ENCODE results near the gene PLEKHJ1. TPM values are rescaled to one million over a fixed set of nuclear protein-coding genes. Genes with fewer than 3 reads are reported as not detected.

The PLEKHJ1 gene
- total and polyA plus RNA-seq, 2 of the 13 experiments (the other 11 are each of a cell fraction or from before 2014, with no cell fraction given) = 70.5 to 130 TPM

- TF ChIP-seq ZNF101 (CRISPR knock-in tag; IDR thresholded peaks at IDR 0.05; ENCODE audit: borderline replicate concordance, low read depth) (peak; percentile 58; the same call in 1 of the 2 replicates), ZZZ3 (CRISPR knock-in tag; IDR thresholded peaks at IDR 0.05; ENCODE audit: borderline replicate concordance) (no peak; the same call in 1 of the 2 replicates), ZNF766 (CRISPR knock-in tag; IDR thresholded peaks at IDR 0.05; ENCODE audit: borderline replicate concordance) (peak; percentile 97), HMGXB3 (CRISPR knock-in tag; IDR thresholded peaks at IDR 0.05; ENCODE audit: borderline replicate concordance) (peak; percentile 91), THAP8 (CRISPR knock-in tag; IDR thresholded peaks at IDR 0.05; ENCODE audit: borderline replicate concordance) (peak; percentile 98; the same call in 1 of the 2 replicates), ISL2 (CRISPR knock-in tag; IDR thresholded peaks at IDR 0.05) (peak; percentile 58), NCOA2 (CRISPR knock-in tag; IDR thresholded peaks at IDR 0.05) (peak; percentile 77), ZNF780A (CRISPR knock-in tag; IDR thresholded peaks at IDR 0.05) (peak; percentile 76), CCAR2 (optimal IDR thresholded peaks at IDR 0.05; ENCODE audit: low read depth, low read length) (no peak), ELF3 (CRISPR knock-in tag; IDR thresholded peaks at IDR 0.05) (peak; percentile 25; the same call in 1 of the 2 replicates), CBX2 (IDR thresholded peaks at IDR 0.05; ENCODE audit: low read depth, low read length) (no peak), CBX2 (CRISPR knock-in tag; IDR thresholded peaks at IDR 0.05; ENCODE audit: low read depth) (peak; percentile 73), MEIS1 (CRISPR knock-in tag; IDR thresholded peaks at IDR 0.05; ENCODE audit: borderline replicate concordance) (peak; percentile 73; the same call in 1 of the 2 replicates), RCOR2 (CRISPR knock-in tag; IDR thresholded peaks at IDR 0.05) (0 out of 2 replicates have a peak, but pooled peaks have one; percentile 19), ZNF44 (CRISPR knock-in tag; IDR thresholded peaks at IDR 0.05) (peak; percentile 95; the same call in 1 of the 2 replicates), NFKBIZ (CRISPR knock-in tag; IDR thresholded peaks at IDR 0.05) (peak; percentile 94), KDM5B (CRISPR knock-in tag; IDR thresholded peaks at IDR 0.05; ENCODE audit: borderline replicate concordance) (peak; percentile 100), NCOA1 (CRISPR knock-in tag; IDR thresholded peaks at IDR 0.05) (peak; percentile 74; the same call in 1 of the 2 replicates), RAD21 (CRISPR knock-in tag; IDR thresholded peaks at IDR 0.05) (peak; percentile 99), SSRP1 (CRISPR knock-in tag; IDR thresholded peaks at IDR 0.05) (peak; percentile 71; the same call in 1 of the 2 replicates), ATF2 (CRISPR knock-in tag; IDR thresholded peaks at IDR 0.05) (peak; percentile 71), ZNF180 (CRISPR knock-in tag; IDR thresholded peaks at IDR 0.05; ENCODE audit: borderline replicate concordance, low read depth) (no peak)
Observed at GRCh38 chr19:2236314-2237050, at the start of gene PLEKHJ1, which contains the start of gene SF3A2 (continued).
